NCI-H82 treated with DMSO at 0.1 percent for 48 hours (cell line): ENCODE measurements around the gene NR2E3.

Experiments
- DNase-seq: peaks from one replicate; lab custom pipeline; 2025; ENCODE audit not compliant: unreplicated experiment; lab: John Stamatoyannopoulos, UW

NR2E3 gene

DNA sequence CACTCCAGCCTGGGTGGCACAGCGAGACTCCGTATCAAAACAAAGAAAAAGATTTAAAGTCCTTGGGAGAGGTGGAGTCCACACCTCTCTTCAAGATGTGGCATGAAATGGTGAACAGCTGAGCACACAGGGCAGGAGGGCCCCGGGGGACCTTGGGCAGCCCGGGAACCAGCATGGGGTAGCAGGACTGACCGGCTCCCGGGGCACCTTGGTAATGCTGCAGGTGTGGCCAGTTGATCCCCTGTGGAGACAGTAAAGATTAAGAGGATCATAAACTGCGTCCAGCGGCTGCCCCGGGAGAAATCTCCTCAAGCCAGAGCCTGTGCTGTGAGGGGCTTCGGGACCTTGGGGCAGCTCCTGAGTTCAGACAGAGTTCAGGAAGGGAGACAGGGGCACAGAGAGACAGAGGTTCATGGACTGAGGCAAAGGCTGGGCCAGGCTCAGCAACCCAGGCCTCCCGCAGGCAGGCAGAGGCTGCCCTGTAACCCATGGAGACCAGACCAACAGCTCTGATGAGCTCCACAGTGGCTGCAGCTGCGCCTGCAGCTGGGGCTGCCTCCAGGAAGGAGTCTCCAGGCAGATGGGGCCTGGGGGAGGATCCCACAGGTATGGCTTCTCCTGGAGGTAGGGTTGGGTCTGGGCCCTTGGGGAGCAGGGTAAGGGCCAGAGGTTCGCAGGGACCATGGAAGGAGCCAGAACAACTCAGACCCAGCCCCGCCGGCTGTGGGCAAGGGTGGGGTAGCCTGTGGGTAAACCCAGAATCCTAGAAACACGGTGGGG, at the start of gene NR2E3:
NR2E3 (plus strand) TSS at position 299 of the 780 bp plus-strand sequence; CDS start at position 489, 190 bp downstream.
- no peak for DNase-seq

- DNase-seq = no peak
These were observed 49.5 kb upstream of the NR2E3 start for GRCh38 chr15:71760852-71761251.

DNA sequence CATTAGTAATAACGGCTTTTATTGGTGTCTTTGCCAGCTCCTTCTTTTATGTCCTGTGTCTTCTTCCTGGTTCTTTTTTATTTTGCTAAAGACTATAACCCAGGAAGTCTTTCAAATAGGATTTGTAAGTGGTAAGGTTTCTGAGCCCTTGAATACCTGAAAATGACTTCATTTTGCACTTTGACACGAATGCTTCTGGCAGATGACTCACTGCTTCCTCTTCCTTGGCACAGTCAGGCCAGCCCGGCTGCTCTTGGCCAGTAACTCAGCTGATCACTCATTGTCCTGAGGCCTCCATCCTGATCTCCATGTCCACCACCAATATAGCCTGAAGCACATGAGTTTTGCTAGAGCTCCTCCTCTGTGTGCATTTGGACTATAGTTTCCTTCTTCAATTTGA, 48.7 kb upstream of the NR2E3 start:
- DNase-seq = no peak

GRCh38 chr15:71768184-71768583, 42.2 kb upstream of the NR2E3 start:
- DNase-seq = no peak

- no peak for DNase-seq
These were observed 37.0 kb upstream of the NR2E3 start for GRCh38 chr15:71773206-71773859.

- DNase-seq = no peak
These were observed 34.5 kb upstream of the NR2E3 start for GRCh38 chr15:71775856-71776255.

GRCh38 chr15:71776304-71776703, 34.0 kb upstream of the NR2E3 start:
- DNase-seq = no peak

- DNase-seq = no peak
These were observed 33.0 kb upstream of the NR2E3 start for GRCh38 chr15:71777216-71777943.

DNA sequence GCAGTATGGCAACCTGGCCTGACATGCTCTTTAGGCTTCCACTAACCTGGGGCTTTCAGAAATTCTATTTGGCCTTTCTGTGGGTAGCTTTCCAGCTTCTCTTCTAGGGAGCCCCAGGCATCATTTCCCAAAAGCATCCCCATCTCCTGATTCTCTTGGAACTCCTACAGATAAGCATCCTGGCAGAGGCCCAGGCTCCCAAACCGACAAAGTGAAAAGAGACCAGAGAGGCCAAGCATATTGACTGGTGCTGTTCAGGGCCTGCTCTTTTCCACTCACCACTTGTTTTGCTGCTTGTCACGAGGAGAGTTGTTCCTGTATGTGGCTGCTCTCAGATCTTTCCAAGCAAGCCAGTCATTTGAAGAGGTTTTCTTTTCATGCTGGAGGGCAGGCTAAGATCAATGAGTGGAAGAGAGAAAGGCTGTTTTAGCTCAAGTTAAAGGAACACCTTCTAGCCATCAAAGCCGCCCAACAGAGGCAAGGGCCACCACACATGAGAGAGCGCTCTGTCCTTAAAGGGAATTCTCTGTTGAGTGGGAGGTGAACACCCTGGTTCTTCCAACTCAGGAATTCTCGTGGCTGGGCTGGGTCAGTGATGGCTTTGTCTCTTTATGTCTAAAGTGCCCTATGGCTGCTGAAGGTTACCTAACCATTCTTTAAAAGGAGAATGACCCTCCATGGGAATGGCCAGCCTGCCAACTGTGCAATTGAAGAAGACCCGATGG, 31.1 kb upstream of the NR2E3 start:
- no peak for DNase-seq

DNA sequence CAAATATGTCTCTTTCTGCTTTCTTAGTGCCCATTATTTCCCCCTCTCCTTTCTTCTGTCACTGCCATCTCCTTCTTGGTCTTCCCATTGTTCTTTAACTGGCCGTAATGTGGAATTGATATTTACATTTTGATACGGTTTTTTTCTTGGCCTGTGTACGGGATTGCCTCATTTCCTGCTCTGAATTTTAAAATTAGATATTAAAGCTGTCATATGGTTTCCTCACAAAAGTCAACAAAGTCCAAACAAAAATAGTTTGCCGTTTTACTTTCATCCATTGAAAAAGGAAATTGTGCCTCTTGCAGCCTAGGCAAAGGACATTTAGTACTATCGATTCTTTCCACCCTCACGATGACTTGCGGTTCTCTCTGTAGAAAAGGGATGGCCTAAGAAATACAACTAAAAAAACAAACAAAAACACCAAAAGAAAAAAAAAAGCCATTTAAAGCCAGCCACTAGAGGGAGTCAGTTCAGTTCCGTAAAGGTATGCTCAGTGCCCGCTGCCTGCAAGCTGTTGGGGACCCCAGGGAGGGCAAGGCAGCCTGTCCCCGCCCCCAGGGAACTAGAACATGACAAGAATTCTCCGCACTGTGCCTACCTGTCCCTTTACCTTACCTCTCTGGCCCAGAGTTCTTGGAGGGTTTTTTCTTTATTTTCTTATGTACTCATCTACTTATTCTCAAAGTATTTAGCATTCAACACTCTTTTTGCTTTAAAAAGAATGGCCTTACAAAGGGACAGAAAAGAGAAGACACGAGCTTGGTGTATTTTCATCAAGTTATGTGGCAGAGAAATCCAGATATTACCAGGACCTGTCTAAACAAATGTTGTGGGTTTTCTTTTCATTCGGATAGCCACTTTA, 30.0 kb upstream of the NR2E3 start:
- peak; percentile 33 for DNase-seq

DNA sequence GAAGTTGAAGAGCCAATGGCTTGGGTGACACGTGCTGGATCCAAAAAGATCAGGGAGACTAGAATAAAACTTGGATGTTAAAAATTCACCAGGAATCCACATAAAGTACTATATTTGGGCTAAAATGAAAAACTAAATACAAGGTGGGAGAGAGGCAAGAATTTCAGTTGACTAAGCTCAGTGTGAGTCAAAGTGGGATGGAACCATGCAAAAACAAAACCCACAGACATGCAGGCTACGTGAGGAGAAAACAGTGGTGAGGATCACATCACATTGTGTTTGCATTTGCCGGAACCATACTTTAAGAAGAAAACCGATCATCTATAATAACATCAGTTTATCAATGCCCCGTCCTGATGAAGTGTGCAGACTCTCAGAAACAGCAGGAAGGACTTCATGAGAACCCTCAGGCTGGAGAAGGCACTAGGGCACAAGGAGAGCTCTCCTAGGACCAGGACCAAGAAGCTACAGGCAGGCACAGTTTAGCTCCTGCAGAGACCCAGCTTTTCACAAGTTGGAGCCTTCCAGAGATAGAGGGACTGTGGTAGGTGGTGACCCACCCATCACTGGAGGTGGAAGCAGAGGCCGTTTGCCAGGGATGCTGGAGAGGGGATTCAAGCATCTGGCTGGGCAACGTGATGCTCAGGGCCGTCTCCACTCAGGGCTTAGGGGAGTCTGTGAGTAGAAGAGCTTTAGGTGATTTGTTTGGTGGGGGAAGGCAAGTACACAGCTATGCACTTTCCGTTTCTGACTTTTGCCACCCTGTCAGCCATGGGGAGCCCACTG, 29.0 kb upstream of the NR2E3 start:
- DNase-seq = no peak

- no peak for DNase-seq
These were observed 28.4 kb upstream of the NR2E3 start for GRCh38 chr15:71781965-71782265.

DNA sequence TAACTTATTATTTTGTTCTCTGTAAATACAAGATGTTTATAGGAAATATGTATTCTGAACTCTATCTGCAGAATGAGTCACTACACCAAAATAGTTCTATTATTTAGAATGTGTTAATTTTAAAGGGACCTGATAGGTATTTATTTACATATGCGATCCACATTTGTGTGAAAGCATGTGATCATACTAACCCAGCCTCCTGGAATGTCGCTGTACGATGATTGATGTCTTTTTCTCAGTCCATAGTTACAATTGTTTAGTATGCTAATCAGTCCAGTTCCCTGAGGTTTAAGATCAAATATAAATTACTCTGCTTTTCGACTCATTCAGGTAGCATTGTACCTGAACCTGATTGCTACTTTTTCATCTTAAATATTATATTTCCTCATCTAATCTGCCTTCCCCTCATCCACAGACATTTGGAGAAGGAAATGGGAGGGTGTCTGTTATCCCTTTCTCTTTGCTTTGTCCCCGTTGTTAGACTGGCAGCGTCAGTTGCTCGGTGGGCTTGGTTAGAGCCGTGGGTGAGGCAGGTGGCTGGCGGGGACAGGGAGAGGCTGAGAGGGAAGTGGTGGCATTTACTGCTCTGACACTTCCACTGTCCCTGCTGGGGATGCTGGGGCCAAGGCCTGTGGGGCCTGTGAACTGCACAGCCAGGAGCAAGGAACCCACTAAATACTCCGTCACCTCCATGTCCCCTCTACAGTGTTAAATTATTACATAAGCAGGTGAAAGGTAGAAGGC, 27.8 kb upstream of the NR2E3 start:
- DNase-seq = no peak

DNA sequence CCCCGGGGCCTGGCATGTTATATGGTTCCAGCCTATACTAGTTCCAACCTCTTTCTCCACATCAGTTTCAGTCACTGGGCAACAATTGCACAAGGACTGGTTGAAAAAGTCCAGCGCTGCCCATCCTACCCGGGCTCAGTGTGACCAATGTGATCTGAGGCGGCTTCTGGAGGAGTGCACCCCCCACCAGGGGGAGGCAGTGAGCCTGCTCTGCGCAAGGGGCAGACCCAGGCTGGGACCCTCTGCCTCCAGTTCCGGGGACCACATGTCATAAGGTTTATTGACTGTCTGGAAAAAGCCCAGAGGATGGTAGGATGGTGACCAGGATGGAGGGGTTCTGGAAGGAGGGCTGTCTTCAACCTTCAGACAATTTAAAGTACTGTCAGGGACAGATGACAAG, 25.6 kb upstream of the NR2E3 start:
- no peak for DNase-seq

DNA sequence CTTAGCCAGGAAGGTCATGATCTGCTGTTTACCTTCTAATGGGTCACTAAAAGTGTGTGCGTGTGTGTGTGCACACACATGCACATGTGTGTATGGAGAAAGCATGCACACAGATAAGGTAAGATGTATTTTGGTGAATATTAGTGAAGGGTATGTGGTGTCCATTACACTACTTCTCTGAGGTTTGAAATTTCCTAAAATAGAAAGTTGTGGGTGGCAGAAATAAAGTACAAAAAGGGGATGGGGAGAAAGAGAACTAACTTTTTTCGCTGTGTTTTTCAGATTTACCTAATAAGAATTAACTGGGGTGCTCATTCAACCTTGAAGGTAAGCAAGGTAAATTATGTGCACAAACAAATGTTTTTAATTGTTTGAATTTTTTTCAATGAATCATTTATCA, 24.4 kb upstream of the NR2E3 start:
- no peak for DNase-seq

DNA sequence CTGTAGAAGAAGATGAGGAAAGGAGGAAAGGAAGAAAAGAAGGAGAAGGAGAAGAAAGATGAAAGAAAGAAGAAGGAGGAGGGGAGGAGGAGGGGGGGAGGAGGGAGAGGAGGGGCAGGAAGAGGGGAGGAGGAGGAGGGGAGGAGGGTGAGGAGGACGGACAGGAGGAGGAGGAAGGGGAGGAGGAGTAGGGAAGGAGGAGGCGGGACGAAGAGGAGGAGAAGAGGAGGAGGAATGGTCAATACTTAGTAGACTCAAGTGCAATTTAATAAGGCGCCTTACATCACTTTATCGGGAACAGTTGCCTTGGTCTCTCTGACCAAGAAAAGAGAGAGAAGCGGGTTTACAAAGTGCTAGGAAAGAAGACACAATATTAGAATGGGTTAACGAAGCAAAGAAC, 23.7 kb upstream of the NR2E3 start:
- DNase-seq = no peak

GRCh38 chr15:71788646-71789579, 21.4 kb upstream of the NR2E3 start:
- no peak for DNase-seq

GRCh38 chr15:71789616-71790015, 20.7 kb upstream of the NR2E3 start:
- DNase-seq = no peak
